Adrenal gland (tissue), 5 donors: ENCODE data around the gene TTLL5.

Experiments
- POLR2A ChIP-seq, 2 donors: fragments of 450-650 bp; IDR thresholded peaks; one replicate each; pipeline ENCODE4 v1.6.1; 2017; ENCODE audit warnings: antibody characterized with exemption in 2 of 2, mild to moderate bottlenecking in 2 of 2, moderate library complexity in 1 of 2
- TF ChIP-seq, protein P1 (sequence below), 6 experiments: fragments of 450-650 bp in 4 of 6; fragments of 200-600 bp in 2 of 6; sonication (generic) in 1 of 6; IDR thresholded peaks; 1 replicate in 5 of 6; 2 replicates in 1 of 6; pipeline versions ENCODE4 v1.5.1 to v1.8.0; 2016 to 2021; ENCODE audit warnings: antibody characterized with exemption in 6 of 6, mild to moderate bottlenecking in 2 of 6, moderate library complexity in 1 of 6
- donor health status: DM: no; HTN: no; CAD: no.

DNA sequence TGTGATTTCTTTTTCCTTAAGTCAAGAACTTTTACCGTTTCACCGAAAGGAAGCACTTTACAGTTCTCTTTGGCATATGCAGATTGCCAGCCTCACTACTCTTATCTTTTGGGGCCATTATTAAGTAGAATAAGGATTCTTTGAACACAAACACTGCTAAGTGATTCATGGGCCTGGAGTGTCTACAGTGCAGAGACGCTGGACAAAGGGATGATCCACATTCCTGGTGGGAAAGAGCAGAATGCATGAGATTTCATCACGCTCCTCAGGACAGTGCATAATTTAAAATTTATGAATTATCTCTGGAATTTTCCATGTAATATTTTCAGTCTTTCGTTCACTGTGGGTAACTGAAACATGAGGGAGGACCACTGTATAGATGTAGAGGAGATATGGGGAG, 90.2 kb downstream of the TTLL5 start:
- TF ChIP-seq, protein P1, sequence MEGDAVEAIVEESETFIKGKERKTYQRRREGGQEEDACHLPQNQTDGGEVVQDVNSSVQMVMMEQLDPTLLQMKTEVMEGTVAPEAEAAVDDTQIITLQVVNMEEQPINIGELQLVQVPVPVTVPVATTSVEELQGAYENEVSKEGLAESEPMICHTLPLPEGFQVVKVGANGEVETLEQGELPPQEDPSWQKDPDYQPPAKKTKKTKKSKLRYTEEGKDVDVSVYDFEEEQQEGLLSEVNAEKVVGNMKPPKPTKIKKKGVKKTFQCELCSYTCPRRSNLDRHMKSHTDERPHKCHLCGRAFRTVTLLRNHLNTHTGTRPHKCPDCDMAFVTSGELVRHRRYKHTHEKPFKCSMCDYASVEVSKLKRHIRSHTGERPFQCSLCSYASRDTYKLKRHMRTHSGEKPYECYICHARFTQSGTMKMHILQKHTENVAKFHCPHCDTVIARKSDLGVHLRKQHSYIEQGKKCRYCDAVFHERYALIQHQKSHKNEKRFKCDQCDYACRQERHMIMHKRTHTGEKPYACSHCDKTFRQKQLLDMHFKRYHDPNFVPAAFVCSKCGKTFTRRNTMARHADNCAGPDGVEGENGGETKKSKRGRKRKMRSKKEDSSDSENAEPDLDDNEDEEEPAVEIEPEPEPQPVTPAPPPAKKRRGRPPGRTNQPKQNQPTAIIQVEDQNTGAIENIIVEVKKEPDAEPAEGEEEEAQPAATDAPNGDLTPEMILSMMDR (IDR thresholded peaks at IDR 0.05), result no peak
- TF ChIP-seq POLR2A (IDR thresholded peaks at IDR 0.05), result no peak
